ENCODE measurements around the gene GTF2B. TPM values are rescaled to one million over a fixed set of nuclear protein-coding genes. Genes with fewer than 3 reads are reported as not detected.

Gene GTF2B
- total RNA-seq, 1 experiment from 2014 or later = 31.8 TPM

- Histone ChIP-seq H3K4me2 (ENCODE audit: low read length) (peak overlapping the region; percentile 38), H4K20me1 (ENCODE audit: insufficient read depth) (no peaks in the 10 kb centered on the region), H3K36me3 (ENCODE audit: control insufficient read depth in 1 of 2, insufficient read depth in 2 of 2, low read length in 2 of 2) (peaks cover 16 to 18% of the 10 kb centered on the region in 2 experiments), H3K27me3 (ENCODE audit: insufficient read depth, low read length) (no peaks in the 10 kb centered on the region), H3K79me2 (ENCODE audit: insufficient read depth, low read length) (no peaks in the 10 kb centered on the region), H2AFZ (ENCODE audit: low read depth, low read length, poor library complexity, severe bottlenecking) (no peak overlapping the region), H3K4me3 (replicated peaks in 1 of 2; ENCODE audit: low read depth in 1 of 2, low read length in 2 of 2) (no peak overlapping the region), H3K9me2 (ENCODE audit: insufficient read depth) (no peaks in the 10 kb centered on the region), H3K9me3 (ENCODE audit: control insufficient read depth in 1 of 2, insufficient read depth in 1 of 2, low read depth in 1 of 2, low read length in 2 of 2) (no peaks in the 10 kb centered on the region), H3K27ac (ENCODE audit: low read depth, low read length) (peak overlapping the region; percentile 45; the same call in 1 of the 2 replicates), H3K9ac (ENCODE audit: low read length) (no peak overlapping the region), H3K4me1 (ENCODE audit: control insufficient read depth in 1 of 2, insufficient read depth in 2 of 2, low read length in 2 of 2) (peaks cover 2 to 22% of the 10 kb centered on the region in 2 experiments; a peak in 3 of 4 replicates)
- intact Hi-C loops (cut with micrococcal nuclease) = no loop called here
- 0 out of 2 replicates have a peak, but pooled peaks have one; percentile 36 for ATAC-seq
- TF ChIP-seq JUND (IDR thresholded peaks at IDR 0.05) (peak; percentile 52; the same call in 1 of the 2 replicates), FOSL1 (IDR thresholded peaks at IDR 0.05; ENCODE audit: low read depth) (peak; percentile 47; the same call in 1 of the 2 replicates), CBX3 (IDR thresholded peaks at IDR 0.05; ENCODE audit: low read depth) (0 out of 2 replicates have a peak, but pooled peaks have one; percentile 5), MAX (IDR thresholded peaks at IDR 0.05) (no peak), SP1 (IDR thresholded peaks at IDR 0.05; ENCODE audit: low read depth) (peak; percentile 20; the same call in 1 of the 2 replicates), ATF3 (IDR thresholded peaks at IDR 0.05) (no peak)
- BruUV-seq (replicated peaks) = no TSS peak
- POLR2A ChIA-PET = no interaction called here
- RAD21 ChIA-PET (ENCODE audit: low non-redundant PET in 1 of 2, low total read pairs in 2 of 2, uncharacterized antibody in 2 of 2, unreplicated experiment in 2 of 2) = no interaction called here
- CTCF ChIA-PET = no interaction called here
- no peak for DNase-seq (ENCODE audit: low read depth, low spot score)
Measured at GRCh38 chr1:88802950-88803349, 88.4 kb downstream of the GTF2B start.

Other genes starting within 250 kb of the GTF2B start
- gene PKN2, start 207.3 kb downstream of the GTF2B start, total RNA-seq (2021; ENCODE audit: unreplicated experiment) = 44.3 TPM
- 23.4 TPM for gene KYAT3, start 101.1 kb upstream of the GTF2B start, total RNA-seq (2021; ENCODE audit: unreplicated experiment)
- gene RBMXL1, start 101.1 kb upstream of the GTF2B start, total RNA-seq (2021; ENCODE audit: unreplicated experiment) = 14.5 TPM
- 1.2 TPM for gene GBP3, start 131.3 kb upstream of the GTF2B start, total RNA-seq (2021; ENCODE audit: unreplicated experiment)
- 0.15 TPM for gene GBP1, start 173.6 kb upstream of the GTF2B start, total RNA-seq (2021; ENCODE audit: unreplicated experiment)
- gene GBP2, start 234.5 kb upstream of the GTF2B start, total RNA-seq (2021; ENCODE audit: unreplicated experiment) = 0.98 TPM